Activated CD4-positive, alpha-beta T cell treated with anti-CD3 and anti-CD28 coated beads, Interleukin-10, Interleukin-2, amounts not matched to agents 100 ng/mL and 50 ng/mL, durations not matched to agents 16 hours and 8 hours (primary cell): ENCODE results near the gene PRSS50.
"Not testable (repeated sequence)": the region's sequence is repeated elsewhere in the genome, so short reads cannot be mapped to it uniquely, and the experiment has no call there.

Experiments
- DNase-seq: peaks from one replicate; pipeline ENCODE4 v3.0.0-alpha.2; 2020

PRSS50 gene, protein sequence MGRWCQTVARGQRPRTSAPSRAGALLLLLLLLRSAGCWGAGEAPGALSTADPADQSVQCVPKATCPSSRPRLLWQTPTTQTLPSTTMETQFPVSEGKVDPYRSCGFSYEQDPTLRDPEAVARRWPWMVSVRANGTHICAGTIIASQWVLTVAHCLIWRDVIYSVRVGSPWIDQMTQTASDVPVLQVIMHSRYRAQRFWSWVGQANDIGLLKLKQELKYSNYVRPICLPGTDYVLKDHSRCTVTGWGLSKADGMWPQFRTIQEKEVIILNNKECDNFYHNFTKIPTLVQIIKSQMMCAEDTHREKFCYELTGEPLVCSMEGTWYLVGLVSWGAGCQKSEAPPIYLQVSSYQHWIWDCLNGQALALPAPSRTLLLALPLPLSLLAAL

GRCh38 chr3:46717447-46718231 lies at the start of gene PRSS50:
Gene PRSS50 (minus strand): TSS chr3:46717869. CDS start chr3:46717824, 45 bp downstream.
- DNase-seq: peak; percentile 63

GRCh38 chr3:46764206-46764605 lies 46.5 kb upstream of the PRSS50 start:
- DNase-seq: no peak

DNA sequence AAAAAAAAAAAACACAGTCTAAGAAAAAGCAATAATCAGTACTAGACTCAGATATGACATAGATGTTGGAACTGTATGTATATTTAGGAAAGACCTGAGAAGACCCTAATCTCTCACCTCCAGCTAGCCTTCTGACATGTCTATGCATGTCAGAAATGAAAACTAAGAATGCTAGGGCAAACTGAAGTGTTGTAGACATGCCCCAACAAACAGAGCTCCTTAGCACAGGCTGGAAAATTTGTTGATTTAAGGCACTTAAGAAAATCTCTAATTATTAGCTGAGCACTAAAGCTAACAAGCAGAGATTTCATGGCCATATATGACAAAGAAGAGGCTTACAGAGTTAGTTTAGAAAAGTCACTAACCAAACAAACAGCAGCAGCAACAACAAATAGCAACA lies 45.5 kb upstream of the PRSS50 start:
- DNase-seq: no peak

DNA sequence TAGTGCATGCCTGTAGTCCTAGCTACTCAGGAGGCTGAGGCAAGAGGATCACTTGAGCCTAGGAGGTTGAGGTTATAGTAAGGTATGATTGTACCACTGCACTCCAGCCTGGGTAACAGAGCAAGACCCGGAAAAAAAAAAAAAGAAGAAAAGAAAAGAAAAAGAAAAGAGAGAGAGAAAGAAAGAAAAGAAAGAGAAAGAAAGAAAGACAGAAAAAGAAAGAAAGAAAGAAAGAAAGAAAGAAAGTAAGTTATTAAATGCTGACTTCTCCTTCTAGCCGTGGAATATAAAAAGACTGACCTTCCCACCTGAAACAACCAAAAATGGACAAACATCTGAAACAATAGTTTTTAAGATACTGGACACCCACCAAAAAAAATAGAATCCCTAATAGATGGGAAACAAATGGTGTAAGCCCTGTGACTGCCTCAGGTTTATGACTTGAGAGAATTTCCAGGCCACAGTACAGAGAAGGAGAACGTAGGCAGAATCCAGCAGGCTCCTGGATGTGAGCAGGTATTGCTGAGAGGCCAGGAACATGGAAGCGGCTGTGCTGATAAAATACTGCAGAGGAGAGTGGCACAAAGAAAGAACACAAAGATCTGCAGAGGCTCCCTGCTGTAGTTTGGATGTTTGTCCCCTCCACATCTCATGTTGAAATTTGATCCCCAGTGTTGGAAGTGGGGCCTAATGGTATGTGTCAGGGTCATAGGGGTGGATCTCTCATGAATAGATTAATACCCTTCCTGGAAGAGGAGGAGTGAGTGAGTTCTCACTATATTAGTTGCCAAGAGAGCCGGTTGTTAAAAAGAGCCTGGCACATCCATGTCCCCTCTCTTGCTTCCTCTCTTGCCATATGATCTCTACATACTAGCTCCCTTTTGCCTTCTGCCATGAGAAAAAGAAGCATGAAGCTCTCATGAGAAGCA lies 41.8 kb upstream of the PRSS50 start:
- no peak for DNase-seq

- DNase-seq: no peak
These were observed 39.0 kb upstream of the PRSS50 start for GRCh38 chr3:46756642-46757041.

DNA sequence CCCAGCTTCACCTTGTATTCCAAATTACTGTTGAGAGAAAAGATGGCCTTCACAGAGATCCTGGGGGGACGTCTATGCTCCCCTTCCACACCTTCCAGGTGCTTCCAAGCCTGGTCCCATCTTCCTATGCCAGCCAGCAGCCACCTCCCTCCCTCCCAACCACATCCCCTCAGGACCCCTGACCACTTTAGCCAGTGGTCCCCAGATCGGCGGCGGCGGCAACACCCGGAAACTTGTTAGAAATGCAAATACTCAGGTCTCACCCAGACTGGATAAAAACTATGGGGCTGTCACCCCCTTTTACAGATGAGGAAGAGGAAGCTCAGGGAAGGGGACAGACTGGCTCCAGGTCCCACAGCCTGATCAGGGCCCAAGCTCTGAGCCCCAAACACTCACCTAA lies 38.0 kb upstream of the PRSS50 start:
- DNase-seq: no peak

DNA sequence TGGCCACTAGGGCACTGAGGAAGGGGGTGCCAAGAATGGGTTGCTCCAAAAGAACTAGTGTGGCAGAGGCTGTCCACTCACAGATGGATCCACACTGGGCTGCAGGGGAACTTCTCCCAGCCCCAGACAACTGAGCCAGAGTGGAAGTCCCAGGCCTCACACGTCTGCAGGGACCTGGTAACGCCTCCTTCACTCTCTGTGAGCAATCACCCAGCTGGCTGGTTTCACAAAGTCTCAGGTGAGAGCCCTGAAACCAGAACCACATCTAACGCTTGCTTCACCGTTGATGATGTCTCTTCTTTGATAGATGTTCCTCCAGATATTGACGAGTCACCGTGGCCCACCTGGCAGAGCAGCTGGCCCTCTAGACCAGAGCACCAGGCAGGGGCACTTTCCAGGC lies 35.5 kb upstream of the PRSS50 start:
- DNase-seq: peak; percentile 20

DNA sequence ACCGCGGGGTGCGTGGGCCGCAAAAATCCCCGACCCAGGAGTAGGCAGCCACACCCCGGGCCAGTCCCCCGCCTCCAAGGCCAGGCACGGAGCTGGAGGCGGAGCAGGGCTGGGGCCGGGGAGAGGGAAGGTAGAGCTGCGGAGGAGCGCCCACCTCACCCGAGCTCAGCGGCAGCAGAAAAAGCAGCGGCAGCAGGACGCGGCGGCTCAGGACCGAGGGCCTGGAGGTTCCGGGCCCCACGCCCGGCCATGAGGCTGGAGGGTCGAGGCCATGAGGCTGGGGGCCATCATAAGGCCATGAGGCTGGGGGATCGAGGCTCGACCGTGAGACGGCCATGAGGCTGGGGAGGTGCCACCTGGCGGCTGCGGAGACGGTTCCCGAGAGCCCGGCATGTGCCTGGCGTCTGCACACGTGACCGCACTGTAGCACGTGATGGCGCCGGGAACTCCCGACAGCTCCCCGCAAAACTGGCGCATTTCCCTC lies 32.9 kb upstream of the PRSS50 start:
- DNase-seq: no peak

GRCh38 chr3:46749129-46749528 lies 31.5 kb upstream of the PRSS50 start:
- no peak for DNase-seq

DNA sequence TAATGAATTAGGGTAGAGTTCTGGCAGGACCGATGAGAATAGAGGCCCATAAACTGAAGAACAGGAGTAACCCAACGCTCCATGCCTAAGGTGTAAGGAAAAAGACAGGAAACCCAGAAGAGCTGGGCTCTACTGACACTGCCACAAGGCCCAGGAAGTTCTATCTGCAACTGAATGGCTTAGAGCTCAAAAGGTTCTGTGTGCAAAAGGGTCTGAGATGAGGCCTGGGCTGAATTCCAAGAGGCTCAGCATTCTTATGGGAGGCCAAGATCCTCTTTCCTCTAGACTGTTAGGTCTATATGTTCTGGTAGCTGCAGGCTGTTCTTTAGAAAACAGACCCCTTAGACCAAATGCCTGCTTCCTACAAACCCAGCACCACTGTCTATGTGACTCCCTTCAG lies 30.5 kb upstream of the PRSS50 start:
- DNase-seq: no peak

- no peak for DNase-seq
These were observed 29.0 kb upstream of the PRSS50 start for GRCh38 chr3:46746711-46747110.

- DNase-seq: no peak
These were observed 25.4 kb upstream of the PRSS50 start for GRCh38 chr3:46742992-46743585.

DNA sequence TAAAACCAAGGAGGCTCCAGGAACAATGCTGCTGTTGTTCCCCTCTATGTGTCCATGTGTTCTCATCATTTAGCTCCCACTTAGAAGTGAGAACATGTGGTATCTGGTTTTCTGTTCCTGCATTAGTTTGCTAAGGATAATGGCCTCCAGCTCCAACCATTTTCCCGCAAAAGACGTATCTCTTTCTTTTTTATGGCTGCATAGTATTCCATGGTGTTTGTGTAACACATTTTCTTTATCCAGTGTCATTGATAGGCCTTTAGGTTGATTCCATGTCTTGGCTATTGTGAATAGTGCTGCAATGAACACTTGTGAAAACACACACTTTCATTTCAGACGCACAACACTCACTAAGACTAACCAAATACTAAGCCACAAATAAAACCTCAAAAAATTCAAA lies 21.9 kb upstream of the PRSS50 start:
- DNase-seq: not testable (repeated sequence)

- DNase-seq: no peak
These were observed 19.7 kb upstream of the PRSS50 start for GRCh38 chr3:46737329-46737731.

DNA sequence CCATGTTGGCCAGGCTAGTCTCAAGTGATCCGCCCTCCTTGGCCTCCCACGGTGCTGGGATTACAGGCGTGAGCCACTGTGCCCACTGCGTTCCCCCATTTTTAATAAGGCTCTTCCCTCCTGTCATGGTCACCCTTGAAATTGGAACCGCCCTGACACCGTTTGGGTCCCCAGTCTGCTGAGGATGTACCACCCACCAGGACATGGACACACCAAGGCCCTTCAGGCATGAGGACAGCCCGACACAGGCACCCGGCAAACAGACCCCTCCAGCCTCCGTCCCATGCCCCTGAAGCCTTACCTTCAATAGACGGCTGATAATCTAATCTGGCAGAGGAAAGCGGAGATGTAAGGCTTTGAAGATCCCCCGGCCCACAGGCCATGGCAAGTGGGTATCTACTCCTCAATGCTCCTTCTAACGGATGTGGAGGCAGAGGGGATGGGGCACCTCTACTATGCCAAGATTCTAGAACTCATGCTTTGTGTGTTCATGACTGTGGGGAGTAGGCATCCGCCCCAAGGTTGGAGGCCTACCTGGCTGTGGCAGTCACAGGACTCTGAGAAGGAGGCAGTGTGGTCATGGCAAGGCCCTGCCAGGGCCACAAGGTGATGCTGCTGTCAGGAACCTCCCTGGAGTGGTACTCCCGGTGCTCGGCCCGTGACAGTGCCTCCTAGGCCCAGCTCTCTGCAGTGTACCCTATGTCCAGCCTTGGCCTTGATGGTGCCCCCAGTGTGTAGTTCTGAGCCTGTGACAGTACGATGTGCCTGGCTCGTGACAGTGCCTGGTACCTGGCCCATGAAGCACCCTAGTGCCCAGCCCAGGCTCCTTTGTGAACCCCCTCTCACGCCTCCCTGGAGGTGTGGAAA lies 18.6 kb upstream of the PRSS50 start:
- no peak for DNase-seq

DNA sequence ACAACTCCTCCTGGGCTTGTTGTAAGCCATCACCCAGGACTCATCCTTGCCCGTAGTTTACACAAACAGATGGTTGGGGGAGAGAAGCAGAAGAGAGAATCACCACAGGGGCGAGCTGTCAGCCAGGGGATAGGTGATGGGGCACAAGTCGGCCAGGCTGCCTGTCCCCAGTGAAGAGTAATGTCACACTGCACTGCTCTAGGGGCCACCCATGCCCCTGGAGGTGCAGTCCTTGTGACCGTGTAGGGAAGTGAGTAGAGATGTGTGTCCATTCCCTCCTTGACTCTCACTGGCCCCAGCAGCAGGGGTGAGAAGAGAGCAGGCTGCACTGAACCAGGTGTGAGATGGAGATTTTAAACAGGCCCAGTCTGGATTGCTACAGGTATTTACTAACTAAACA lies 17.1 kb upstream of the PRSS50 start:
- DNase-seq: no peak

DNA sequence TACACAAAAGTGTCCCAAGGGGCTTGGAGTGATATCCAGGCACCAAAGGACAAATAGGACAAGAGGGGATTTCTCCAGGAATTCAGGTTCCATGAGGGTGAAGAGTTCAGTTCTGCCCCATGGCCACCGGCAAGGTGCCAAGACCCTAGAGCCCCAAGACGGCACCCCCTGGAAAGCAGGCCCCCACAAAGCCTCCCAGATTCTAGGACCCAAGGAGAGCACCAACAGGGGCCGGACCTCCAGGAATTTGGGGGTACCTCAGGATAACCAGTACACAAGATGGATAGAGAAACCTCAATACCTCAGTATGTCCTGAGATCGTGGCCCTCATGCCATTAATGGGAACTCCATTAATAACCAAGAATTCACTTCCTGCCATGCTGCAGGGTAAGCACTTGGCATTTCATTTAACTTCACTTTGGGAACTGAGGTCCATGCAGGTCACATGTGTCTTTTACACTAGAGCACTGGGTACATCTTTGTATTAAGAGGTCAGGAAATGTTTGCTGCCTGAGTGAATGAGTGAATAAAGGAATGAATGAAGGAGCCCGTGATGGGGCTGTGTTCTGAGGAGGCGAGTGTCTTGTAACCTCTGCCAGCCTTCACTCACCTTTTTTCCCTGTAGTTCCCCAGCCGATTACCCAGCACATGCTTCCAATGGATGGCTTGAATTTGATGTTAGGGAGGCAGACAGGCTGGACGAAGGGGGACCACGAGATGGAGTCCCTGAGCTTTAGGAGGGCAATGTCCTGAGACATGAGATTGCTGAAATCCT lies 15.5 kb upstream of the PRSS50 start:
- no peak for DNase-seq

DNA sequence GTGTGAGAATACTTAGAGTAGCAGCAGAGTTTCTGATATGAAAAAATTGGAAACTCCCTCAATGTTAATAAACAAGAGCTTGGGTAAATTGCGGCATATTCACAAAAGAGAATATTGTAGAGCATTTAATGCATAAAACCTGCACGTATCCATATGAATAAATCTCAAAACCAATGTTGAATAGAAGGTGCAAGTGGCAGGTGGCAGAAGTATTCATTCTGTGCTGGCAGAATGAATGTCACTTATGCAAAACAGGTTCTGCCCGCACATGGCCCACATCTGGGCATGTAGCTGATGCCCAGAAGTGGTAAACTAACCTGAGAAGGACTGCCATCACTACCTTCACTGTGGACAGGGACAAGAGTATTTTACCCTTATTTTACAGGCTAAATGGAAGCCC lies 14.1 kb upstream of the PRSS50 start:
- DNase-seq: peak; percentile 66

DNA sequence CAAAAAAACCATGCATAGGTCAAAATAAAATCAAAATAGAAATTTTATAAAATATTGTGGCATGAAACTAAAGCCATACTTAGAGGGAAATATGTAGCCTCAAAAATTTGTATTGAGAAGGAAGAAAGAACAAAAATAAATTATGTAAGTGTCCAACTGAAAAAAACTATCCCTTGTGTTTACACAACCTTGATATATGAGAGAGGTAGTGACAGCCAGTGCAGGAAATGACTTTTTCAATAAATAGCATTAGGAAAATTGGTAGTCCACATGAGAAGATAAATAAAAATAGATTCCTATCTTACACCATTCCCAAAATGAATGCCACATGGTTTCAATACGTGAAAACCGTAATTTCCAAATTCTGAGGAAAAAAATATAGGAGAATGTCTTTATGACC lies 13.2 kb upstream of the PRSS50 start:
- no peak for DNase-seq

- DNase-seq: no peak
These were observed 11.4 kb upstream of the PRSS50 start for GRCh38 chr3:46729038-46729437.
